GM19238 (cell line): ENCODE results near the gene ADRB2.

Experiments used
- DNase-seq: peaks from one replicate; pipeline ENCODE4 v3.0.0; 2011; ENCODE audit warnings: low spot score; ENCODE audit not compliant: insufficient read length

Gene ADRB2

DNA sequence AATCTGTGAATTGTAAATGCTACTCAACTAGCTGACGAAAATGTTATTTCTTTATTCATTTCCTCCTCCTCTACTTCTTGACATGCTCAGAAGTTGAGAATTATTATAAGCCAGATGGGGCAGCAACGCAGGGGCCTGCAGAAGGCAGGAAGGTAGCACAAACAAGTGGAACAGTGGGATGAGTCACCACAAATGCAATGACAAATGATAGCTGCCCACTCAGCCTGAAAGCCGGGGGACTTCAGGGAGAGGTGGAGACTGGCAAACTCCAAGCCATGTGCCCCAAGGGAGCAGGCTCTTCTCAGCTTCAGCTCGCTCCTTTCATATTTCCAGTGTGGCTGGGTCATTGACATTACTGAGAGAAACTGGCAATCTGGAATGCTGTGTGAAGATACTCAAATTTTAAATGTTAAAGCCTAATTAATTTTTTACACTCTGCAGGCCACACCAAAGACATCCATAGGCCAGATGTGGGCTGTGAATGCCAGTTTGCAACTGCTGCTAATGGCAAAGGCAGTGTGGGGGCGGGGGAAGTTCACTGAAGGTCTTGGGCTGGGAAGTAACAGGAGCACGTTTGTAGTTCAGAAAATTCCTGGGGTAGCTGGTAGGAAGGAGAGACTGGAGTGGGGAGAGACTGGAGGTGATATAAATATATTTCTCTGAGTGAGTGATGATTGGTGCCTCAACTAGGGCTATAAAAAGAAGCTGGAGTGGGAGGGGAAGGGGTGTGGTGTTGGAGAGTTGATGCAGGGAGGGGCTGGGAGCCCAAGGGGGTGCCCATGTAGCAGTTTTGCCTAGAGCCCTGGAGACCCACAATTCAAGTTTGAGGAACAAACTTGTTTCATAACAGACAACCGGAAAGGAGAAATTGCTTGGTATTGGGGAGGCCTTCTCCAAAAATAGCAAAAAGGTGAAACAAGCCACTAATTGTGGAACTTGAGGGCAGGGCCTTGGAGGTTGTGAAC is 20.8 kb upstream of the ADRB2 start:
- DNase-seq = no peak

DNA sequence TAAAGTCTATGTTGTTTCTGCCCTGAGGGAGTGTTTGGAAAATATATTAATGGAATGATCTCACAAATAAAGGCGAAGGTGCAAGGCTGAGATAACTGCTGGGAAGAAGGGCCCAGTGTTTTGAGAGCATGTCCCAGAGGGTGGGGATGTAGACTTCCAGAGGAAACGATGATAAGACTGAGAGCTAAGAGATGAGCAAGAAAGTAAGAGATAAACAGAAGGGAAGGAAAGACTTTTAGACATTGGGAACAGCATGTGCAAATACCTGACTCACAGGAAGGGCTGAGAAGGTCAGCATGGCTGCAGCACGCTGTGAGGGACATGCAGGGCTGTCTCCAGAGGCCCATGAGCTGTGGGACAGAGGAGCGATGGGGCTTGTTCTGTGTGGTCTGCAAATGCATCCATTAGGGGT is 19.9 kb upstream of the ADRB2 start:
- DNase-seq = no peak

- DNase-seq = no peak
These were observed 18.6 kb upstream of the ADRB2 start for GRCh38 chr5:148807851-148808250.

- peak; percentile 43 for DNase-seq
These were observed 17.4 kb upstream of the ADRB2 start for GRCh38 chr5:148808864-148809642.

GRCh38 chr5:148809781-148810524 is 16.5 kb upstream of the ADRB2 start:
- no peak for DNase-seq

DNA sequence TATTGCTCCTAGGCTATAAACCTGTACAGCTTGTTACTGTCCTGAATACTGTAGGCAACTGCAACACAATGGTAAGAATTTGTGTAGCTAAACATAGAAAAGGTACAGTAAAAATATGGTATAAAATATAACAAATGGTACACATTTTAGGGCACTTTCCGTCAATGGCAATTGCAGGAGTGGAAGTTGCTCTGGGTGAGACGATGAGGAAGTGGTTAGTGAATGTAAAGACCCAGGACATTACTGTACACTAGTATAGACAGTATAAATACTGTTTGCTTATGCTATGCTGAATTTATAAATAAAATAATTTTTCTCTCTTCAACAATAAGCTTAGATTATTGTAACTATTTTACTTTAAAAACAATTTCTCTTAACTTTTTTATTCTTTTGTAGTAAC is 15.6 kb upstream of the ADRB2 start:
- DNase-seq = no peak

DNA sequence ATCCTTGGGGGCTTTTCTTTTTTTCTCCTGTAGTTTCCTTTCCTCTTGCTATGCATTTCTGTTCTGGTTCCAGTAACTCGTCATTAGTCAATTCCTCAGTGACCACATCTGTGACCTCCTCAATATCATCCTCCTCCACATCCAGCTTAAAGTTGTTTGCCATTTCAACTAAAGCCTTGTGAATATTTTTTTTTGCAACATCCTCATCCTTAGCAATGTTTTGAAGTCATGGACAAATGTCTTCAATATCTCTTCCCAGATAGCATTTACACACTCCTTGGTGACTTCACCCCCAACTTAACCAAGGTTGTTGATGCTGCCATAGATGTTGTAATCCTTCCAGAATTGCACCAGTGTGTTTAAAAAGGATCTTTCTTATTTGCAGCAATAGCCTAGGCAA is 14.7 kb upstream of the ADRB2 start:
- DNase-seq = no peak

GRCh38 chr5:148815086-148815485 is 11.3 kb upstream of the ADRB2 start:
- DNase-seq = no peak

- no peak for DNase-seq
These were observed 10.8 kb upstream of the ADRB2 start for GRCh38 chr5:148815578-148815977.

- no peak for DNase-seq
These were observed 10.1 kb upstream of the ADRB2 start for GRCh38 chr5:148816357-148816756.

DNA sequence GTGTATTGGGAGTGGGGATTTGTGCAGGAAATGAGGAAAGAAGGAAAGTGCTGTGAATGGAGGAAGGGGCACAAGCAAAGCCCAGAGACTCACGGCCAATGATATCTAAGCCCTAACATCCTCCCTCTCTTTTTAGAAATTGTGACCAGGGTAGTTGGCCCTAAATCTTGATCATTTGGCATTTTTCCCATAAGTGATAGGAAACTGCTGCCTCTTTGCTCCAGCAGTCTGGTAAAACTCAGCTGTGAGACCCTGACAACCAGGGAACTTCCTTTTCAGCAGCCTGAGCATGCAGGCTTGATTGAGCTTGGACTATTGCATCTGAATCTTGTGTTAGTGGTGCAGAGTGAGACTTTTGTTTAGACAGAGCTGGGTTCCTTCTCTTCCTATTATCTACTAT is 9.6 kb upstream of the ADRB2 start:
- DNase-seq = no peak

GRCh38 chr5:148817606-148818005 is 8.8 kb upstream of the ADRB2 start:
- DNase-seq = no peak

DNA sequence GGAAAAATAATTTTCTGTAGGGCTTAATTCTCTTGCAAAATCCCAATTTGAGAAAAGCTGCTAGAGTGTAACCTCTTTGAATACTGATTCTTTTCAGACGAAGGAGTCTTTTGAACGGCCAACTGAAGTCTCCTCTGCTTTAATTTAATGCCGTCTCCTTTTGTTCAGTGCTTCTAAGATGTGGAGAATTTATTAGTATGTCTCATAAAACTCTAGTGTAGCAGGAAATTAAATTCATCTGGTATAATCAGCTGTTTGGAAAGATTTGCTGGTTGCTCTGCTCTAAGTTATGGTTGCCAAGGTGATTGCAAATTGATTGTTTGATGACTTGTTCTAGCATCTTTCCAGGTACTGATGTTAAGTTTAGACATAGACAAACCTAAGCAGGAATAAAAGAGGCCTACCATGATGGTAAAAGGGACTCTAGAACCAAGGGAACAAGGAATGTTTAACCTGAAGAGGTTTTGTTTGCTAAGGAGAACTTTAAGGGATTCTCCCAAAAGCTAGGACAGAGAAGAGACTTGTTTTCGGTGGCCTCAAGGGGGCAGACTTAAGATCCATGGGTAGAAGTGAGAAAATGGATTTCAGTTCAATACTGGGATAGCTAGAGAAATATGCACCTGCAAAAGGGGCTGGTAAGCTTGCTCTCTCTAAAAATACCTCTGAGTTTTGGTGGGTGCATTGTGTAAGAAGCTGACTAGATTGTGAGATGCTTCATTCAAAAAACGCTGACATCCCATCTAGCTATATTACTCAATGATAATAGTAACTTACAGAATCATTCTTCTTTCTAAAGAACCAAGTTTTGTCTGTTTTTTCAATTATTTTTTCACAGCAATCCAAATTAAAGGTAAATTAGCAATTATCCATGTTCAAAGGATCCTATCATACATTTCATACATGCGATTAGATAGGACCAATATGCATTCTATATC is 5.7 kb upstream of the ADRB2 start:
- DNase-seq = no peak

GRCh38 chr5:148823871-148824270 is 2.5 kb upstream of the ADRB2 start:
- no peak for DNase-seq

- DNase-seq = no peak
These were observed 727 bp upstream of the ADRB2 start for GRCh38 chr5:148825716-148826052.

DNA sequence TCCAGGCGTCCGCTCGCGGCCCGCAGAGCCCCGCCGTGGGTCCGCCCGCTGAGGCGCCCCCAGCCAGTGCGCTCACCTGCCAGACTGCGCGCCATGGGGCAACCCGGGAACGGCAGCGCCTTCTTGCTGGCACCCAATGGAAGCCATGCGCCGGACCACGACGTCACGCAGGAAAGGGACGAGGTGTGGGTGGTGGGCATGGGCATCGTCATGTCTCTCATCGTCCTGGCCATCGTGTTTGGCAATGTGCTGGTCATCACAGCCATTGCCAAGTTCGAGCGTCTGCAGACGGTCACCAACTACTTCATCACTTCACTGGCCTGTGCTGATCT is 294 bp downstream of the ADRB2 start:
- DNase-seq = no peak

DNA sequence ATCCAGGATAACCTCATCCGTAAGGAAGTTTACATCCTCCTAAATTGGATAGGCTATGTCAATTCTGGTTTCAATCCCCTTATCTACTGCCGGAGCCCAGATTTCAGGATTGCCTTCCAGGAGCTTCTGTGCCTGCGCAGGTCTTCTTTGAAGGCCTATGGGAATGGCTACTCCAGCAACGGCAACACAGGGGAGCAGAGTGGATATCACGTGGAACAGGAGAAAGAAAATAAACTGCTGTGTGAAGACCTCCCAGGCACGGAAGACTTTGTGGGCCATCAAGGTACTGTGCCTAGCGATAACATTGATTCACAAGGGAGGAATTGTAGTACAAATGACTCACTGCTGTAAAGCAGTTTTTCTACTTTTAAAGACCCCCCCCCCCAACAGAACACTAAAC is 1.3 kb downstream of the ADRB2 start:
- DNase-seq = no peak

DNA sequence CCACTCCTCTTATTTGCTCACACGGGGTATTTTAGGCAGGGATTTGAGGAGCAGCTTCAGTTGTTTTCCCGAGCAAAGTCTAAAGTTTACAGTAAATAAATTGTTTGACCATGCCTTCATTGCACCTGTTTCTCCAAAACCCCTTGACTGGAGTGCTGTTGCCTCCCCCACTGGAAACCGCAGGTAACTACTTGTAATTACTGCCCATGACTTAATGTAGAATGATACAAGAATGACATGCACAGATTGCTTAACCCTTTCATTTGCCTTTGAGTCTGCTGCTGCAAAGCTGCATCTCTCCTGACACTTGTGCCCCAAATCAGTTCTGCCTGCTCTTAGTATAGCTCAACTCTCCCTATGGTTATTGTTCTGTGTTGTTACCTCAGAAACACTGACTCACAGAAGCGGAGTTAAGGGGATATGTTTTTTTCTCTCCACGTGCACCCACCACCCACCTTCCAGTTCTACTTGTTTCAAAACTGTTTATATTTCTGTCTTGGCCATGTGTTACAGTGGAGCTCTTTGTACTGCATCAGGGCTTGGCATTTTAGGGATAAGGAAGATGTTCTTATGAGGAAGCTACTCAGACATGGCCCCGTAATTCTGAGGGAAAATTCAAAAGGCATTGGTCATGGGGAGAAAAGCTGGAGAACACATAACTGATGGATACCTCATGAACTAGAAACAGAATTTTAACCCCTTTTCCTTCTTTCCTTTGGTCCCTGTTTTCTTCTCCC is 2.3 kb downstream of the ADRB2 start:
- no peak for DNase-seq

DNA sequence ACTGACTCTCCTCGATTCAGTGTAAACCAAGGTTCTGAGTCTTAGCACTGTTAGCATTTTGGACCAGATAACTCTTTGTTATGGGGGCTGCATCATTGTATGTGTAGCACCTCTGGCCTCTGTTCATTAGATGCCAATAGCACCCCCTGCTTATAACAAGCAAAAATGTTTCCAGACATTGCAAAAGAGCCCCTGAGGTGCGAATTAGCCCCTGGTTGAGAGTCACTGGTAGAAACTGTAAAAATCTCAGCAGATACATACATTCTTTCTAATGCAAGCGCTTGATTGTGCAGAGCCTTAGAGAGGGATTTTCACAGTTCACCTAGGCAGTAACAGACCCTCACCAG is 2.8 kb downstream of the ADRB2 start:
- DNase-seq = no peak

DNA sequence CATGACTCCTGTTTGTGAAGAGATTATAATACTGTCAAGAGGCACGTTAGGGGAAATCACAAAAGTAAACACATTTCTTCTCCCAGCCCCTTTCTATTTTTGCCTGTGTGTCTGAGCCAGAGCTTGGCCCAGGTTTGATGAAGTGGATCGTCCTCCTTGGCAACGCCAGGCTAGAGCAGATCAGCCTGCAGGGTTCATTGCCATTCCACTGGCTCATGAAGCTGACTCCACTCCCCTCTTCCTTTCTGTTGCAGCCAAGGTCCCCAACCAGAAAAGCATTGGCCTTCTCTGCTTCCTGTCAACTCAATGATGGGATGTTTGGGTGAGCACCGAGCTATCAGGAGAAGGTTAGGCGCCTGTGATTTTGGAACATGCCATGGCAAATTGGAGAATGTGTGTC is 3.3 kb downstream of the ADRB2 start:
- DNase-seq = no peak
